GM12878 (cell line): ENCODE measurements around the gene CORO2B. TPM values are rescaled to one million over a fixed set of nuclear protein-coding genes. Genes with fewer than 3 reads are reported as not detected.

Experiments
- ATAC-seq: fragments of 200-7000 bp; cut with Tn5 transposase; 3 replicates; pipeline ENCODE4 v1.9.1; 2020; ENCODE audit warnings: mild to moderate bottlenecking, moderate library complexity
- BruUV-seq: library from RNA; stranded (reverse); fragments of 400-500 nt; replicated peaks from 2 replicates; lab custom pipeline; 2021; lab: Mats Ljungman, UMichigan
- CTCF ChIA-PET: fragments of 300-600 bp; sonication (Branson Sonifier 250); formaldehyde crosslinking; extraction: SDS; loops from one replicate; lab custom pipeline; 2021; ENCODE audit warnings: inconsistent platforms; lab: Yijun Ruan, JAX
- POLR2A ChIA-PET: fragments of 350-600 bp; formaldehyde crosslinking; extraction: SDS; loops from one replicate; lab custom pipeline; 2021; ENCODE audit warnings: inconsistent platforms; lab: Charles Lee
- RAD21 ChIA-PET: fragments of 300-600 bp; sonication (Branson Sonifier 250); formaldehyde crosslinking; loops from one replicate; lab custom pipeline; 2023; ENCODE audit warnings: antibody characterized with exemption; ENCODE audit not compliant: unreplicated experiment; lab: Charles Lee
- SMC1A ChIA-PET: fragments of 300-600 bp; sonication (Branson Sonifier 250); formaldehyde crosslinking; loops from one replicate; lab custom pipeline; 2023; ENCODE audit not compliant: unreplicated experiment, uncharacterized antibody; lab: Charles Lee
- DNase-seq: peaks from one replicate; pipeline ENCODE4 v3.0.0-alpha.2; 2011; ENCODE audit warnings: low read depth, low spot score
- FAIRE-seq: peaks from 3 replicates; lab custom pipeline; 2011; peaks lifted over from hg19 to GRCh38; lab: Jason Lieb, UNC
- H2AFZ ChIP-seq: 2 replicates; pipeline ENCODE4 v1.6.0; 2011; ENCODE audit warnings: low read depth, low read length, control low read depth; ENCODE audit not compliant: control insufficient read depth
- H3K27ac ChIP-seq: 2 replicates; pipeline ENCODE4 v1.5.1; 2011; ENCODE audit warnings: control low read depth; ENCODE audit not compliant: control insufficient read depth, insufficient read depth
- H3K27me3 ChIP-seq, 2 experiments: replicated peaks in 1 of 2; 2 replicates each; pipeline versions ENCODE4 v1.6.0 to v1.6.1; 2011; ENCODE audit warnings: low read length in 1 of 2; ENCODE audit not compliant: control insufficient read depth in 2 of 2, insufficient read depth in 2 of 2
- H3K36me3 ChIP-seq, 2 experiments: 2 replicates each; pipeline ENCODE4 v1.5.1; 2011; ENCODE audit warnings: low read length in 1 of 2; ENCODE audit not compliant: control insufficient read depth in 2 of 2, insufficient read depth in 2 of 2
- H3K4me1 ChIP-seq: 2 replicates; pipeline ENCODE4 v1.6.1; 2011; ENCODE audit warnings: mild to moderate bottlenecking, low read length, moderate library complexity, mixed read lengths; ENCODE audit not compliant: control insufficient read depth, insufficient read depth
- H3K4me2 ChIP-seq: 2 replicates; pipeline ENCODE4 v1.6.0; 2011; ENCODE audit warnings: control low read depth; ENCODE audit not compliant: control insufficient read depth, insufficient read depth
- H3K4me3 ChIP-seq: fragments of 200-600 bp; sonication (generic); 2 replicates; pipeline ENCODE4 v1.5.1; 2016
- H3K79me2 ChIP-seq: 2 replicates; pipeline ENCODE4 v1.6.0; 2011; ENCODE audit warnings: low read length; ENCODE audit not compliant: control insufficient read depth, insufficient read depth
- H3K9ac ChIP-seq: 2 replicates; pipeline ENCODE4 v1.8.0; 2011; ENCODE audit warnings: low read length, control low read depth, mixed read lengths; ENCODE audit not compliant: control insufficient read depth, insufficient read depth
- H3K9me3 ChIP-seq: replicated peaks from 3 replicates; pipeline ENCODE4 v1.5.1; 2011; ENCODE audit warnings: mild to moderate bottlenecking, low read length; ENCODE audit not compliant: control insufficient read depth, insufficient read depth
- H4K20me1 ChIP-seq: 2 replicates; pipeline ENCODE4 v1.6.0; 2011; ENCODE audit not compliant: control insufficient read depth, insufficient read depth
- BRCA1 ChIP-seq: IDR thresholded peaks from 2 replicates; pipeline ENCODE4 v1.6.1; 2011; ENCODE audit warnings: low read depth, low read length, improper control_type of control experiment
- DPF2 ChIP-seq: fragments of 450-650 bp; IDR thresholded peaks from 2 replicates; pipeline ENCODE4 v1.6.1; 2017; ENCODE audit warnings: mild to moderate bottlenecking
- HDAC2 ChIP-seq: fragments of 200-600 bp; sonication (generic); IDR thresholded peaks from 2 replicates; pipeline ENCODE4 v1.6.1; 2017
- HDAC6 ChIP-seq: fragments of 200-600 bp; sonication (generic); IDR thresholded peaks from one replicate; pipeline ENCODE4 v1.8.0; 2017; ENCODE audit warnings: antibody characterized with exemption; ENCODE audit not compliant: unreplicated experiment
- IRF3 ChIP-seq: fragments of 450-650 bp; IDR thresholded peaks from 2 replicates; pipeline ENCODE4 v1.6.1; 2014; ENCODE audit warnings: mild to moderate bottlenecking
- JUND ChIP-seq: IDR thresholded peaks from 2 replicates; pipeline ENCODE4 v1.6.1; 2012; ENCODE audit warnings: low read depth, mild to moderate bottlenecking, low read length, improper control_type of control experiment, moderate library complexity
- NR2C1 ChIP-seq: fragments of 450-650 bp; IDR thresholded peaks from 2 replicates; pipeline ENCODE4 v1.6.1; 2017; ENCODE audit warnings: antibody characterized with exemption, mild to moderate bottlenecking, moderate library complexity
- STAT3 ChIP-seq: IDR thresholded peaks from 2 replicates; pipeline ENCODE4 v1.6.1; 2011; ENCODE audit warnings: low read depth, low read length, improper control_type of control experiment
- ZNF622 ChIP-seq: fragments of 450-650 bp; IDR thresholded peaks from 2 replicates; pipeline ENCODE4 v1.6.1; 2017; ENCODE audit warnings: mild to moderate bottlenecking, inconsistent platforms
- WGBS: methylation state at CpG from one replicate; pipeline ENCODE4 v1.1.6; 2016; ENCODE audit warnings: low lambda C conversion rate; ENCODE audit not compliant: insufficient replicate concordance, insufficient coverage; ENCODE audit errors: missing lambda C conversion rate; 5-methylcytosine and 5-hydroxymethylcytosine counted together
- in situ Hi-C: fragments of 300-500 bp; cut with MboI; formaldehyde crosslinking; loops from 9 replicates; pipeline ENCODE4 v1.14.3; 2018; ENCODE audit warnings: mixed read lengths
- intact Hi-C: fragments of 100-400 bp; cut with micrococcal nuclease; formaldehyde crosslinking; loops from one replicate; pipeline ENCODE4 v1.14.2; 2022; ENCODE audit not compliant: unreplicated experiment
- polyA plus RNA-seq, 11 experiments: library from polyadenylated mRNA; depleted of rRNA in 4 of 11; unstranded in 6 of 11; stranded (reverse) in 5 of 11; fragments of >200 nt; fragmentation: Nextera tagmentation in 4 of 11; fragmentation: Illumina TruSeq in 1 of 11; extraction: Ambion mirVana in 4 of 11; extraction: Trizol in 1 of 11; gene quantifications; 1 replicate in 1 of 11; 2 replicates in 10 of 11; pipeline versions ENCODE4 v1.2.1 to v1.2.3, GENCODE V29; 2011 to 2016; ENCODE audit warnings: inconsistent platforms in 2 of 11, missing spikeins in 2 of 11, low read depth in 1 of 11
- total RNA-seq, 4 experiments: library from RNA; depleted of rRNA in 3 of 4; stranded (reverse); fragments of >200 nt in 3 of 4; fragmentation: Illumina TruSeq in 1 of 4; extraction: Trizol in 1 of 4; gene quantifications; 2 replicates each; pipeline versions ENCODE4 v1.2.1 to v1.2.3, GENCODE V29; 2013 to 2021

Gene CORO2B
- total and polyA plus RNA-seq, 10 of the 15 experiments (the other 5 are each of a cell fraction or from before 2014, with no cell fraction given), result 0.05 to 0.73 (median 0.13) TPM; not detected in 4

- no peak for DNase-seq
- FAIRE-seq, result no peak
- Histone ChIP-seq H3K4me2 (no peak overlapping the region), H3K36me3 (no peaks in the 10 kb centered on the region), H4K20me1 (no peaks in the 10 kb centered on the region), H3K9me3 (no peaks in the 10 kb centered on the region), H3K27me3 (no peaks in the 10 kb centered on the region; a peak in 1 of 4 replicates), H3K9ac (no peak overlapping the region), H3K4me1 (peaks cover 6% of the 10 kb centered on the region), H3K27ac (no peak overlapping the region), H2AFZ (no peak overlapping the region), H3K4me3 (no peak overlapping the region), H3K79me2 (no peaks in the 10 kb centered on the region)
- SMC1A ChIA-PET, result interaction anchor here (3.4 kb wide), 2 partner anchors 127 to 199 kb away, joined by 21 to 22 read pairs; no protein-coding TSS in a partner anchor
- no TSS peak for BruUV-seq
- CTCF ChIA-PET, result interaction anchor here (0.5 to 4.5 kb wide), 15 partner anchors 8 to 1714 kb away, joined by 3 to 75 read pairs (median 14); no protein-coding TSS in a partner anchor
- RAD21 ChIA-PET, result interaction anchor here (0.7 to 1.6 kb wide), 4 partner anchors 117 to 370 kb away, joined by 3 to 6 read pairs (median 3); no protein-coding TSS in a partner anchor
- in situ Hi-C loops, result no loop called here
- TF ChIP-seq HDAC6, result no peak
- TF ChIP-seq NR2C1, result no peak
- TF ChIP-seq JUND, result no peak
- TF ChIP-seq BRCA1, result no peak
- TF ChIP-seq STAT3, result no peak
- no peak for TF ChIP-seq ZNF622
- no peak for TF ChIP-seq DPF2
- no peak for TF ChIP-seq IRF3
- TF ChIP-seq HDAC2, result no peak
- POLR2A ChIA-PET, result no interaction called here
- no peak for ATAC-seq
- intact Hi-C loops, result no loop called here
- 72% methylated on average over 7 of the region's 7 CpGs for WGBS
Observed at GRCh38 chr15:68676011-68676605, 97.3 kb downstream of the CORO2B start.
